Superior temporal gyrus (tissue), 1 donor: ENCODE results near the gene LRRC27.

ENCODE experiments used
- DNase-seq: peaks from one replicate; pipeline ENCODE4 v3.0.0-alpha.2; 2016; ENCODE audit errors: extremely low spot score

LRRC27 gene

GRCh38 chr10:132402781-132403241 lies 70.8 kb downstream of the LRRC27 start:
- DNase-seq, result no peak

- no peak for DNase-seq
Observed at GRCh38 chr10:132403511-132404168, 71.6 kb downstream of the LRRC27 start.

- DNase-seq, result no peak
Observed at GRCh38 chr10:132404169-132404880, 72.3 kb downstream of the LRRC27 start.

- DNase-seq, result no peak
Observed at GRCh38 chr10:132404911-132405462, 73.0 kb downstream of the LRRC27 start.

GRCh38 chr10:132405463-132405991 lies 73.5 kb downstream of the LRRC27 start:
- no peak for DNase-seq

GRCh38 chr10:132406181-132406580 lies 74.2 kb downstream of the LRRC27 start:
- no peak for DNase-seq

- no peak for DNase-seq
Observed at GRCh38 chr10:132406750-132407149, 74.8 kb downstream of the LRRC27 start.

- no peak for DNase-seq
Observed at GRCh38 chr10:132407243-132407746, 75.3 kb downstream of the LRRC27 start.

GRCh38 chr10:132407846-132408278 lies 75.9 kb downstream of the LRRC27 start:
- no peak for DNase-seq

- no peak for DNase-seq
Observed at GRCh38 chr10:132408367-132408781, 76.4 kb downstream of the LRRC27 start.

GRCh38 chr10:132408823-132409666 lies 77.1 kb downstream of the LRRC27 start:
- no peak for DNase-seq

GRCh38 chr10:132409667-132410028 lies 77.7 kb downstream of the LRRC27 start:
- no peak for DNase-seq

- DNase-seq, result no peak
Observed at GRCh38 chr10:132410056-132410778, 78.2 kb downstream of the LRRC27 start.

GRCh38 chr10:132410779-132411532 lies 79.0 kb downstream of the LRRC27 start:
- no peak for DNase-seq

- DNase-seq, result no peak
Observed at GRCh38 chr10:132411561-132412253, 79.7 kb downstream of the LRRC27 start.

- DNase-seq, result no peak
Observed at GRCh38 chr10:132412316-132413192, 80.6 kb downstream of the LRRC27 start.

GRCh38 chr10:132413226-132414205 lies 81.5 kb downstream of the LRRC27 start:
- no peak for DNase-seq
